ENCODE data around the gene ZNF496.
"Not testable (repeated sequence)": the region's sequence is repeated elsewhere in the genome, so short reads cannot be mapped to it uniquely, and the experiment has no call there.

ZNF496 gene

GRCh38 chr1:247291161-247291560, 40.5 kb downstream of the ZNF496 start:
- no peak for DNase-seq

- no peak for DNase-seq
Observed at GRCh38 chr1:247290576-247290975, 41.1 kb downstream of the ZNF496 start.

GRCh38 chr1:247289274-247289892, 42.3 kb downstream of the ZNF496 start:
- not testable (repeated sequence) for DNase-seq

- no peak for DNase-seq
Observed at GRCh38 chr1:247288341-247288740, 43.3 kb downstream of the ZNF496 start.

GRCh38 chr1:247287460-247287859, 44.2 kb downstream of the ZNF496 start:
- DNase-seq = no peak

- no peak for DNase-seq
Observed at GRCh38 chr1:247286134-247286670, 45.5 kb downstream of the ZNF496 start.

- DNase-seq = no peak
Observed at GRCh38 chr1:247281001-247281574, 50.6 kb downstream of the ZNF496 start.

GRCh38 chr1:247277191-247277590, 54.5 kb downstream of the ZNF496 start:
- no peak for DNase-seq

GRCh38 chr1:247274605-247275256, 56.9 kb downstream of the ZNF496 start:
- no peak for DNase-seq

GRCh38 chr1:247273013-247273412, 58.7 kb downstream of the ZNF496 start:
- no peak for DNase-seq

GRCh38 chr1:247270003-247270402, 61.7 kb downstream of the ZNF496 start:
- DNase-seq = no peak

GRCh38 chr1:247269133-247269532, 62.5 kb downstream of the ZNF496 start:
- no peak for DNase-seq

GRCh38 chr1:247268390-247269045, 63.1 kb downstream of the ZNF496 start:
- DNase-seq = no peak

- DNase-seq = no peak
Observed at GRCh38 chr1:247266053-247266452, 65.6 kb downstream of the ZNF496 start.

- not testable (repeated sequence) for DNase-seq
Observed at GRCh38 chr1:247255772-247256171, 75.9 kb downstream of the ZNF496 start, which contains the start of gene VN1R5. TSS of gene VN1R5 (plus strand) at chr1:247256072.

GRCh38 chr1:247247568-247247967, 84.1 kb downstream of the ZNF496 start:
- no peak for DNase-seq
